Activated T-cell treated with anti-CD3 and anti-CD28 coated beads, Interleukin-2, amount 50 U/mL, for 4 hours (primary cell): ENCODE measurements around the gene SYNPO2L. TPM values are rescaled to one million over a fixed set of nuclear protein-coding genes. Genes with fewer than 3 reads are reported as not detected.

ENCODE experiments used
- ATAC-seq, 2 donors: fragments of 200-7000 bp; cut with Tn5 transposase; one replicate each; pipeline ENCODE4 v1.10.0; 2021
- DNase-seq: peaks from one replicate; pipeline ENCODE4 v3.0.0-alpha.2; 2020
- H3K27me3 Mint-ChIP-seq: one replicate; pipeline ENCODE4 v1.8.0; 2021; ENCODE audit warnings: low read depth, mixed read lengths
- H3K36me3 Mint-ChIP-seq: one replicate; pipeline ENCODE4 v1.8.0; 2022; ENCODE audit warnings: mixed read lengths; ENCODE audit not compliant: insufficient read depth
- H3K4me1 Mint-ChIP-seq: one replicate; pipeline ENCODE4 v1.8.0; 2021; ENCODE audit warnings: low read depth, mixed read lengths
- H3K4me3 Mint-ChIP-seq: one replicate; pipeline ENCODE4 v1.8.0; 2021; ENCODE audit warnings: mild to moderate bottlenecking, moderate library complexity, mixed read lengths
- H3K9me3 Mint-ChIP-seq: one replicate; pipeline ENCODE4 v1.8.0; 2021; ENCODE audit warnings: mixed read lengths
- total RNA-seq, 3 donors: library from RNA; stranded (reverse); gene quantifications; one replicate each; pipeline ENCODE4 v1.2.1, GENCODE V29; 2021

The SYNPO2L gene
- total RNA-seq, 3 donors from 2014 or later: 0.18 TPM; not detected in 2

GRCh38 chr10:73609116-73609515 is 46.7 kb downstream of the SYNPO2L start:
- no peak overlapping the region for H3K4me3 Mint-ChIP-seq
- no peak for DNase-seq

GRCh38 chr10:73601486-73601921 is 54.3 kb downstream of the SYNPO2L start:
- Mint-ChIP-seq H3K9me3 (no peaks in the 10 kb centered on the region), H3K4me3 (no peak overlapping the region), H3K27me3 (no peaks in the 10 kb centered on the region), H3K36me3 (peaks cover 2% of the 10 kb centered on the region), H3K4me1 (no peaks in the 10 kb centered on the region)
- DNase-seq (no peak), ATAC-seq (no peak)

More at GRCh38 chr10:73609116-73609515, 46.7 kb downstream of the SYNPO2L start:
- ATAC-seq: no peak
- no peaks in the 10 kb centered on the region for H3K27me3 Mint-ChIP-seq
- H3K36me3 Mint-ChIP-seq: peaks cover 2% of the 10 kb centered on the region
- no peaks in the 10 kb centered on the region for H3K4me1 Mint-ChIP-seq
- no peaks in the 10 kb centered on the region for H3K9me3 Mint-ChIP-seq

- DNase-seq (no peak), ATAC-seq (no peak)
- Mint-ChIP-seq H3K36me3 (no peaks in the 10 kb centered on the region), H3K4me3 (no peak overlapping the region), H3K4me1 (peaks cover 6% of the 10 kb centered on the region), H3K27me3 (no peaks in the 10 kb centered on the region), H3K9me3 (no peaks in the 10 kb centered on the region)
These were observed 58.5 kb downstream of the SYNPO2L start for GRCh38 chr10:73597346-73597745.

Other genes with a start within 250 kb of the SYNPO2L start
- 100 to 1,000 TPM; 182 to 207 (median 183) TPM for gene ANXA7, start 242.0 kb downstream of the SYNPO2L start, total RNA-seq
- 1 to 10 TPM in 1 of 3 donors, under 1 TPM in 2; 0.76 to 1.3 (median 0.95) TPM for gene MSS51, start 222.5 kb downstream of the SYNPO2L start, total RNA-seq
- 10 to 100 TPM; 35.0 to 38.0 (median 37.6) TPM for gene PPP3CB, start 160.0 kb downstream of the SYNPO2L start, total RNA-seq
- 10 to 100 TPM in 2 of 3 donors, 1 to 10 TPM in 1; 8.8 to 11.9 (median 10.5) TPM for gene USP54, start 64.7 kb downstream of the SYNPO2L start, total RNA-seq
- gene MYOZ1, start 14.6 kb downstream of the SYNPO2L start, total RNA-seq: not detected
- 1 to 10 TPM; 4.2 to 8.2 (median 5.6) TPM for gene AGAP5, start 42.1 kb upstream of the SYNPO2L start, total RNA-seq
- gene SEC24C, start 88.3 kb upstream of the SYNPO2L start, total RNA-seq: 100 to 1,000 TPM; 101 to 109 (median 107) TPM
- gene CHCHD1, start 126.0 kb upstream of the SYNPO2L start, total RNA-seq: 10 to 100 TPM; 34.7 to 35.9 (median 35.9) TPM
- 10 to 100 TPM; 31.3 to 41.2 (median 40.5) TPM for gene ZSWIM8, start 129.6 kb upstream of the SYNPO2L start, total RNA-seq
- gene NDST2, start 155.6 kb upstream of the SYNPO2L start, total RNA-seq: 10 to 100 TPM; 51.1 to 67.1 (median 58.7) TPM
- 10 to 100 TPM; 14.5 to 20.7 (median 16.6) TPM for gene CAMK2G, start 218.5 kb upstream of the SYNPO2L start, total RNA-seq